ENCODE data around the gene IFNGR1. TPM values are rescaled to one million over a fixed set of nuclear protein-coding genes. Genes with fewer than 3 reads are reported as not detected.

IFNGR1 gene
- total RNA-seq, 1 experiment from 2014 or later, result 27.1 TPM

DNA sequence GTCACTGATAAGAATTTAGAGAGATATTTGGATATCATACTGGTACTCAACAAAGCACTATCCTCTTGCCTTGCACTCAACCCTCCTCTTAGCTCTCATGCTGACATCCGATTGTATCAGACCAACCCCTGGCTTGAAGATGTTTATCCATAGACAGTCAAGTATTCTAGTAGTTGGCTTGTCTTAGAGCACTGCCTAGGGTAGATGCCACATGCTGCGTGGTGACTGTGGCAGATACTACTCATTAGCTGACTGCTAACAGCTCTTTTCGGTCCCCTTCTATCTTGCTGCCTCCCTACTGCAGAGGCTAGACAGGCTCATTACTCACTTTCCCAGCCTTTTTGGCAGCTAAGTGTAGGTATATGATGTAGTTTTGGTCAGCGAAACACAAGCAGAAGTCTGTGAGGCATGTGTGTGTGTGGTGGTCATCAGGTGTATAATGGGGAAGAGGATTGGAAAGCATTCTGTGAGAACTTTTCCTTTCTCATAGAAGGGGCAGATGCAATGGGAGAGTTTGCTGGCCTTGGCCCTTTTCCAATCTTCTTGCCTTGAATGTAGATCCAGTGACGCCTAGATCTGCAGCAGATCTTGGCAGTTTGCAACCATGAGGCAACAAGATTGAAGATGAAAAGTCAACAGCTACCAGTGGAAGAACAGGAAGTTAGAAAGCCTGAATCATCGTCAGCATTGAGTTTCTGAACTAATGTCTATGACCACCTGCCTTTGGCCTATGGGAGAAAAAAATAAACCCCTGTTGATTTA lies 4.4 kb upstream of the IFNGR1 start:
- ChIA-PET CTCF (no interaction called here), POLR2A (no interaction called here), RAD21 (ENCODE audit: low non-redundant PET in 1 of 2, low total read pairs in 2 of 2, uncharacterized antibody in 2 of 2, unreplicated experiment in 2 of 2) (no interaction called here)
- Histone ChIP-seq H2AFZ (ENCODE audit: low read depth, low read length, poor library complexity, severe bottlenecking) (no peak overlapping the region), H3K36me3 (ENCODE audit: control insufficient read depth in 1 of 2, insufficient read depth in 2 of 2, low read length in 2 of 2) (no peaks in the 10 kb centered on the region), H3K9ac (ENCODE audit: low read length) (no peak overlapping the region), H3K4me2 (ENCODE audit: low read length) (no peak overlapping the region), H3K9me2 (ENCODE audit: insufficient read depth) (no peaks in the 10 kb centered on the region), H3K4me1 (ENCODE audit: control insufficient read depth in 1 of 2, insufficient read depth in 2 of 2, low read length in 2 of 2) (peaks cover 8 to 11% of the 10 kb centered on the region in 2 experiments), H4K20me1 (ENCODE audit: insufficient read depth) (no peaks in the 10 kb centered on the region), H3K4me3 (replicated peaks in 1 of 2; ENCODE audit: low read depth in 1 of 2, low read length in 2 of 2) (no peak overlapping the region), H3K27me3 (ENCODE audit: insufficient read depth, low read length) (no peaks in the 10 kb centered on the region), H3K79me2 (ENCODE audit: insufficient read depth, low read length) (peaks cover 3% of the 10 kb centered on the region), H3K9me3 (ENCODE audit: control insufficient read depth in 1 of 2, insufficient read depth in 1 of 2, low read depth in 1 of 2, low read length in 2 of 2) (no peaks in the 10 kb centered on the region), H3K27ac (ENCODE audit: low read depth, low read length) (no peak overlapping the region)
- BruUV-seq (replicated peaks), result no TSS peak
- intact Hi-C loops (cut with micrococcal nuclease), result no loop called here
- ATAC-seq (no peak), DNase-seq (ENCODE audit: low read depth, low spot score) (no peak)
- TF ChIP-seq, protein P1, sequence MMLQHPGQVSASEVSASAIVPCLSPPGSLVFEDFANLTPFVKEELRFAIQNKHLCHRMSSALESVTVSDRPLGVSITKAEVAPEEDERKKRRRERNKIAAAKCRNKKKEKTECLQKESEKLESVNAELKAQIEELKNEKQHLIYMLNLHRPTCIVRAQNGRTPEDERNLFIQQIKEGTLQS (IDR thresholded peaks at IDR 0.05), result no peak
- TF ChIP-seq RAD21 (IDR thresholded peaks at IDR 0.05; ENCODE audit: low read depth), result no peak
- TF ChIP-seq CBX3 (IDR thresholded peaks at IDR 0.05; ENCODE audit: low read depth), result no peak
- TF ChIP-seq SP1 (IDR thresholded peaks at IDR 0.05; ENCODE audit: low read depth), result no peak
- TF ChIP-seq JUND (IDR thresholded peaks at IDR 0.05), result no peak
- no peak for TF ChIP-seq SIN3A (IDR thresholded peaks at IDR 0.05; ENCODE audit: low read depth)

DNA sequence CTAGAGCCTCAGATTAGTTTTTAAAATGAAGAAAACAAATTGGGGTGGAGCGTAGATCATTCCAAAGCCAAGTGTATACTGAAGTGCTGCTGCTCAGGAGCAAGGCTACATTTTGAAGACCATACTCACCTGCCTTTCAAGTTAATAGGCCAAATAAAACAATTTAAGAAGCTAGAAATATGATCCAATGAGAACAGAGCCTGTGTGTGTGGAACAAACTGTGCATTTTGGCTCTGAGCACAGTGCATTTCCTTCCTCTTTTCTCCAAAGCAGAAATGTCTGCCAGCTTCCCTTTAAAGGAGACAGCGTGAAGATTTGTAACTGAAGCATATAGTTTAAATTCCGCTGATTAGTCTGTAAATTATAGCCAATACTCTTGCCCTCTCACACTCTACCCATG lies 3.2 kb upstream of the IFNGR1 start:
- Histone ChIP-seq H3K9me2 (ENCODE audit: insufficient read depth) (no peaks in the 10 kb centered on the region), H3K4me1 (ENCODE audit: control insufficient read depth in 1 of 2, insufficient read depth in 2 of 2, low read length in 2 of 2) (peaks cover 11 to 22% of the 10 kb centered on the region in 2 experiments), H3K9me3 (ENCODE audit: control insufficient read depth in 1 of 2, insufficient read depth in 1 of 2, low read depth in 1 of 2, low read length in 2 of 2) (no peaks in the 10 kb centered on the region), H3K4me3 (replicated peaks in 1 of 2; ENCODE audit: low read depth in 1 of 2, low read length in 2 of 2) (no peak overlapping the region), H3K79me2 (ENCODE audit: insufficient read depth, low read length) (peaks cover 15% of the 10 kb centered on the region), H4K20me1 (ENCODE audit: insufficient read depth) (no peaks in the 10 kb centered on the region), H2AFZ (ENCODE audit: low read depth, low read length, poor library complexity, severe bottlenecking) (no peak overlapping the region), H3K9ac (ENCODE audit: low read length) (no peak overlapping the region), H3K27ac (ENCODE audit: low read depth, low read length) (no peak overlapping the region), H3K36me3 (ENCODE audit: control insufficient read depth in 1 of 2, insufficient read depth in 2 of 2, low read length in 2 of 2) (no peaks in the 10 kb centered on the region), H3K27me3 (ENCODE audit: insufficient read depth, low read length) (no peaks in the 10 kb centered on the region), H3K4me2 (ENCODE audit: low read length) (no peak overlapping the region)
- BruUV-seq (replicated peaks), result no TSS peak
- ATAC-seq, result no peak
- RAD21 ChIA-PET (ENCODE audit: low non-redundant PET in 1 of 2, low total read pairs in 2 of 2, uncharacterized antibody in 2 of 2, unreplicated experiment in 2 of 2), result no interaction called here
- CTCF ChIA-PET, result no interaction called here
- intact Hi-C loops (cut with micrococcal nuclease), result no loop called here
- TF ChIP-seq POLR2A (IDR thresholded peaks at IDR 0.05; ENCODE audit: borderline replicate concordance, extremely low read depth, insufficient read depth, insufficient read length) (no peak), SRF (IDR thresholded peaks at IDR 0.05; ENCODE audit: low read depth) (no peak), EZH2phosphoT487 (IDR thresholded peaks at IDR 0.05; ENCODE audit: borderline replicate concordance) (no peak), CEBPB (IDR thresholded peaks at IDR 0.05; ENCODE audit: low read depth) (no peak)
- POLR2A ChIA-PET, result no interaction called here
- no peak for DNase-seq (ENCODE audit: low read depth, low spot score)

Measured in HCT116 (cell line).